ENCODE measurements around the gene DLX3. TPM values are rescaled to one million over a fixed set of nuclear protein-coding genes. Genes with fewer than 3 reads are reported as not detected.

The DLX3 gene
- total and polyA plus RNA-seq, 2 of the 8 experiments (the other 6 are each of a cell fraction or from before 2014, with no cell fraction given), result 0.15 to 0.20 TPM

DNA sequence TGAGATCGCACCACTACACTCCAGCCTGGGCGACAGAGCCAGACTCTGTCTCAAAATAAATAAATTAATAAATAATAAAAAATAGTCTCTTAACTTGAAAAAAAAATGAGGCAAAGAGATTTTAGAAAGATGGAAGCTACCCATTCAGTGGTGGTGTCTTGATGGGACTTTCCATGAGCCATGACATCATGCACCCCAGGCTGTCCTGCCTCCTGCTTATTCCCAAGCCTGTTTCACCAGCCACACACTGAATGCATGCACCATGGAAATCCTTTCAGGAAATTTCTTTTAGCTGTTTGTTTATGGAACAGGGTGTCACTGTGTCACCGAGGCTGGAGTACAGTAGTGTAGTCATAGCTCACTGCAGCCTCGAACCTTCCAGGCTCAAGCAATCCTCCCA is 8.9 kb upstream of the DLX3 start:
- Histone ChIP-seq H3K27me3 (replicated peaks in 1 of 4; ENCODE audit: control insufficient read depth in 3 of 4, extremely low read depth in 1 of 4, insufficient read depth in 3 of 4, low read length in 3 of 4) (peaks cover 0 to 15% (median 6%) of the 10 kb centered on the region in 4 experiments; a peak in 4 of 7 replicates), H3K14ac (ENCODE audit: insufficient read length) (no peak overlapping the region), H3K79me2 (ENCODE audit: control insufficient read depth in 1 of 2, insufficient read depth in 2 of 2, low read length in 2 of 2) (no peaks in the 10 kb centered on the region), H2AFZ (ENCODE audit: low read length) (no peak overlapping the region), H3K36me3 (ENCODE audit: control insufficient read depth in 2 of 4, insufficient read depth in 4 of 4, low read length in 3 of 4) (no peaks in the 10 kb centered on the region), H3K9me3 (ENCODE audit: insufficient read depth in 2 of 2, low read depth in 1 of 2, low read length in 1 of 2) (peaks cover under 1 to 2% of the 10 kb centered on the region in 2 experiments; a peak in 2 of 4 replicates), H4K5ac (ENCODE audit: insufficient read length, low read depth, low read length) (no peak overlapping the region), H3K4me2 (ENCODE audit: insufficient read depth in 1 of 2, low read depth in 2 of 2, low read length in 2 of 2) (no peak overlapping the region), H2BK5ac (ENCODE audit: low read depth, low read length) (no peak overlapping the region), H4K20me1 (replicated peaks in 1 of 2; ENCODE audit: control insufficient read depth in 1 of 2, insufficient read depth in 2 of 2, low read length in 2 of 2) (no peaks in the 10 kb centered on the region), H2BK15ac (ENCODE audit: low read length) (no peak overlapping the region), H3K23ac (ENCODE audit: insufficient read length) (no peak overlapping the region), H2BK20ac (ENCODE audit: low read length) (no peak overlapping the region), H3K4me3 (ENCODE audit: extremely low read depth in 1 of 4, insufficient read depth in 2 of 4, low read depth in 3 of 4, low read length in 4 of 4) (no peak overlapping the region), H2BK120ac (replicated peaks; ENCODE audit: low read depth, low read length) (no peak overlapping the region), H4K91ac (replicated peaks; ENCODE audit: insufficient read length, low read length) (no peak overlapping the region), H3K56ac (replicated peaks; ENCODE audit: insufficient read length, low read depth, low read length) (no peak overlapping the region), H3K4me1 (replicated peaks in 1 of 4; ENCODE audit: control insufficient read depth in 3 of 4, insufficient read depth in 4 of 4, low read length in 3 of 4) (no peaks in the 10 kb centered on the region), H4K8ac (ENCODE audit: extremely low read depth, insufficient read depth, low read length) (no peak overlapping the region), H3K18ac (ENCODE audit: extremely low read depth, low read length) (no peak overlapping the region), H3K23me2 (ENCODE audit: low read depth, low read length) (no peaks in the 10 kb centered on the region), H3K4ac (replicated peaks; ENCODE audit: insufficient read length, low read depth, low read length) (no peak overlapping the region), H2BK12ac (ENCODE audit: low read depth, low read length) (no peak overlapping the region), H3K27ac (ENCODE audit: low read depth, low read length) (no peak overlapping the region), H2AK5ac (ENCODE audit: low read depth, low read length) (no peak overlapping the region), H3K79me1 (ENCODE audit: low read depth, low read length) (no peaks in the 10 kb centered on the region), H3K9ac (replicated peaks in 1 of 4; ENCODE audit: extremely low read depth in 1 of 4, low read depth in 3 of 4, low read length in 3 of 4) (no peak overlapping the region)
- 75% methylated on average over 4 of the region's 4 CpGs; no CpG with 5 or more reads in 1 of the 2 experiments for WGBS, 2 experiments (ENCODE audit: extremely low coverage in 1 of 2, insufficient coverage in 1 of 2, insufficient read length in 1 of 2, insufficient replicate concordance in 2 of 2, low coverage in 1 of 2, low lambda C conversion rate in 2 of 2, missing lambda C conversion rate in 1 of 2)
- no peak for DNase-seq (ENCODE audit: low read depth in 1 of 2, low spot score in 2 of 2)
- TF ChIP-seq BCL11A (IDR thresholded peaks at IDR 0.05; ENCODE audit: low read depth in 2 of 2, low read length in 2 of 2) (no peak), MAX (IDR thresholded peaks at IDR 0.05) (no peak), TCF12 (IDR thresholded peaks at IDR 0.05; ENCODE audit: low read depth, low read length) (no peak), EP300 (IDR thresholded peaks at IDR 0.05; ENCODE audit: borderline replicate concordance in 1 of 2, low read depth in 2 of 2, low read length in 2 of 2) (no peak), EZH2 (IDR thresholded peaks at IDR 0.05; ENCODE audit: low read depth, low read length, severe bottlenecking) (no peak), TBP (IDR thresholded peaks at IDR 0.05; ENCODE audit: low read depth, low read length) (no peak), KDM4A (IDR thresholded peaks at IDR 0.05; ENCODE audit: low read depth, low read length, severe bottlenecking) (no peak)
- ChIA-PET POLR2A (ENCODE audit: partially characterized antibody) (no interaction called here), CTCF (ENCODE audit: partially characterized antibody) (interaction anchor here (0.6 to 1.9 kb wide), 9 partner anchors 11 to 152 kb away, joined by 3 to 13 read pairs (median 3); no protein-coding TSS in a partner anchor)
- no peak for FAIRE-seq
